Smooth muscle cell (in vitro differentiated cells): ENCODE results near the gene NRTN. TPM values are rescaled to one million over a fixed set of nuclear protein-coding genes. Genes with fewer than 3 reads are reported as not detected.

Experiments used
- DNase-seq: peaks from one replicate; lab custom pipeline; 2025; ENCODE audit not compliant: unreplicated experiment; lab: John Stamatoyannopoulos, UW
- H2AFZ ChIP-seq: fragments of 200-600 bp; sonication (generic); 2 replicates; pipeline ENCODE4 v1.6.0; 2016; ENCODE audit warnings: antibody characterized with exemption, low read depth, mild to moderate bottlenecking
- H3F3A ChIP-seq: fragments of 200-600 bp; sonication (generic); 2 replicates; pipeline ENCODE4 v1.6.0; 2017; ENCODE audit warnings: antibody characterized with exemption, low read depth
- H3K27ac ChIP-seq: fragments of 200-600 bp; sonication (generic); 2 replicates; pipeline ENCODE4 v1.5.1; 2016; ENCODE audit warnings: low read depth, mild to moderate bottlenecking
- H3K27me3 ChIP-seq: fragments of 200-600 bp; sonication (generic); 2 replicates; pipeline ENCODE4 v1.6.1; 2016; ENCODE audit warnings: low read depth, mild to moderate bottlenecking
- H3K36me3 ChIP-seq: fragments of 200-600 bp; sonication (generic); 2 replicates; pipeline ENCODE4 v1.5.1; 2016; ENCODE audit warnings: low read depth
- H3K4me1 ChIP-seq: fragments of 200-600 bp; sonication (generic); 2 replicates; pipeline ENCODE4 v1.5.1; 2016; ENCODE audit warnings: low read depth
- H3K4me2 ChIP-seq: fragments of 200-600 bp; sonication (generic); 2 replicates; pipeline ENCODE4 v1.6.0; 2016; ENCODE audit warnings: mild to moderate bottlenecking
- H3K4me3 ChIP-seq: fragments of 200-600 bp; sonication (generic); 2 replicates; pipeline ENCODE4 v1.5.1; 2016; ENCODE audit warnings: mild to moderate bottlenecking
- H3K79me2 ChIP-seq: fragments of 200-600 bp; sonication (generic); 2 replicates; pipeline ENCODE4 v1.6.0; 2016; ENCODE audit warnings: low read depth, mild to moderate bottlenecking
- H3K9ac ChIP-seq: fragments of 200-600 bp; sonication (generic); 2 replicates; pipeline ENCODE4 v1.6.0; 2016; ENCODE audit warnings: low read depth
- H3K9me3 ChIP-seq: fragments of 200-600 bp; sonication (generic); replicated peaks from 2 replicates; pipeline ENCODE4 v1.5.1; 2016; ENCODE audit warnings: low read depth
- H4K20me1 ChIP-seq: fragments of 200-600 bp; sonication (generic); 2 replicates; pipeline ENCODE4 v1.6.0; 2016; ENCODE audit warnings: low read depth
- CTCF ChIP-seq: fragments of 200-600 bp; sonication (generic); IDR thresholded peaks from 2 replicates; pipeline ENCODE4 v1.5.1; 2017; ENCODE audit warnings: borderline replicate concordance, mild to moderate bottlenecking, antibody characterized with exemption; ENCODE audit not compliant: insufficient read depth, poor library complexity, severe bottlenecking
- WGBS: methylation state at CpG from one replicate; pipeline ENCODE4 v1.1.7; 2016; ENCODE audit warnings: low lambda C conversion rate; 5-methylcytosine and 5-hydroxymethylcytosine counted together
- polyA plus RNA-seq: library from polyadenylated mRNA; unstranded; fragments of >200 nt; fragmentation: Nextera tagmentation; extraction: Ambion mirVana; gene quantifications from 2 replicates; pipeline ENCODE4 v1.2.1, GENCODE V29; 2016
- total RNA-seq: library from RNA; depleted of rRNA; stranded (reverse); fragments of >200 nt; gene quantifications from 2 replicates; pipeline ENCODE4 v1.2.3, GENCODE V29; 2014

Gene NRTN
- total and polyA plus RNA-seq, 2 experiments from 2014 or later = 2.2 to 5.4 TPM

GRCh38 chr19:5782945-5783919 lies 21.6 kb upstream of the NRTN start:
- Histone ChIP-seq H3K4me3 (no peak overlapping the region), H4K20me1 (no peaks in the 10 kb centered on the region), H2AFZ (no peak overlapping the region), H3K9me3 (no peaks in the 10 kb centered on the region), H3K4me2 (no peak overlapping the region), H3K9ac (no peak overlapping the region), H3K4me1 (no peaks in the 10 kb centered on the region), H3K27ac (no peak overlapping the region), H3K79me2 (no peaks in the 10 kb centered on the region), H3K36me3 (peaks cover 6% of the 10 kb centered on the region), H3F3A (no peaks in the 10 kb centered on the region), H3K27me3 (no peaks in the 10 kb centered on the region)
- no peak for DNase-seq
- no peak for TF ChIP-seq CTCF
- WGBS = 95% methylated on average over 33 of the region's 48 CpGs

GRCh38 chr19:5784581-5785147 lies 20.2 kb upstream of the NRTN start, which contains the start of gene PRR22:
TSS of gene PRR22 (minus strand) at chr19:5784746. CDS start at chr19:5784660, 86 bp downstream.
- Histone ChIP-seq H3F3A (no peaks in the 10 kb centered on the region), H3K4me3 (no peak within 1 kb of the TSS), H3K27me3 (no peaks in the 10 kb centered on the region), H3K27ac (no peak within 1 kb of the TSS), H3K4me2 (no peak within 1 kb of the TSS), H3K4me1 (no peaks in the 10 kb centered on the region), H4K20me1 (no peaks in the 10 kb centered on the region), H3K79me2 (peaks cover 2% of the 10 kb centered on the region), H3K9ac (no peak within 1 kb of the TSS), H3K9me3 (no peaks in the 10 kb centered on the region), H3K36me3 (peaks cover 6% of the 10 kb centered on the region), H2AFZ (no peak within 1 kb of the TSS)
- 97% methylated on average over 12 of the region's 15 CpGs for WGBS
- no peak for TF ChIP-seq CTCF
- DNase-seq = no peak

- no peaks in the 10 kb centered on the region for H3K4me1 ChIP-seq
- peaks cover 6% of the 10 kb centered on the region for H3K36me3 ChIP-seq
- H3F3A ChIP-seq = no peaks in the 10 kb centered on the region
- peaks cover 5% of the 10 kb centered on the region for H4K20me1 ChIP-seq
- no peak overlapping the region for H2AFZ ChIP-seq
- peaks cover 8% of the 10 kb centered on the region for H3K79me2 ChIP-seq
- WGBS = 96% methylated on average over 37 of the region's 37 CpGs
- H3K4me3 ChIP-seq = no peak overlapping the region
- no peak for TF ChIP-seq CTCF
- H3K4me2 ChIP-seq = no peak overlapping the region
- H3K27ac ChIP-seq = no peak overlapping the region
- no peaks in the 10 kb centered on the region for H3K9me3 ChIP-seq
- DNase-seq = no peak
- H3K27me3 ChIP-seq = no peaks in the 10 kb centered on the region
- H3K9ac ChIP-seq = no peak overlapping the region
These were observed 19.4 kb upstream of the NRTN start for GRCh38 chr19:5785423-5785822.
